Measurements from ENCODE around the gene ITIH3.

ITIH3 gene

GRCh38 chr3:52798376-52798977 lies 3.9 kb downstream of the ITIH3 start:
- Histone ChIP-seq H3K4me3 (ENCODE audit: low read length) (no peak overlapping the region), H3F3A (ENCODE audit: control insufficient read depth, insufficient read depth) (no peaks in the 10 kb centered on the region), H3K36me3 (ENCODE audit: control insufficient read depth, low read length) (no peaks in the 10 kb centered on the region), H3K27me3 (ENCODE audit: control insufficient read depth, low read length) (no peaks in the 10 kb centered on the region), H3K4me1 (ENCODE audit: control insufficient read depth, low read length) (no peaks in the 10 kb centered on the region), H3K27ac (ENCODE audit: low read depth, low read length) (no peak overlapping the region), H3K9me2 (replicated peaks; ENCODE audit: control insufficient read depth, low read length) (no peaks in the 10 kb centered on the region), H3K79me2 (ENCODE audit: control insufficient read depth, low read length) (no peaks in the 10 kb centered on the region), H3K9me3 (ENCODE audit: control insufficient read depth, insufficient read depth, low read length) (no peaks in the 10 kb centered on the region), H4K20me1 (ENCODE audit: control insufficient read depth, insufficient read depth, low read depth, low read length) (no peaks in the 10 kb centered on the region), H3K4me2 (ENCODE audit: low read length) (no peak overlapping the region)
- no peak for TF ChIP-seq CTCF (IDR thresholded peaks at IDR 0.05; ENCODE audit: low read depth, low read length, poor library complexity, severe bottlenecking)
- no peak for TF ChIP-seq EZH2phosphoT487 (IDR thresholded peaks at IDR 0.05; ENCODE audit: borderline replicate concordance, low read length)

GRCh38 chr3:52798978-52799476 lies 4.4 kb downstream of the ITIH3 start:
- Histone ChIP-seq H3K27ac (ENCODE audit: low read depth, low read length) (no peak overlapping the region), H3K4me2 (ENCODE audit: low read length) (no peak overlapping the region), H4K20me1 (ENCODE audit: control insufficient read depth, insufficient read depth, low read depth, low read length) (no peaks in the 10 kb centered on the region), H3K79me2 (ENCODE audit: control insufficient read depth, low read length) (no peaks in the 10 kb centered on the region), H3F3A (ENCODE audit: control insufficient read depth, insufficient read depth) (no peaks in the 10 kb centered on the region), H3K4me1 (ENCODE audit: control insufficient read depth, low read length) (no peaks in the 10 kb centered on the region), H3K9me2 (replicated peaks; ENCODE audit: control insufficient read depth, low read length) (no peaks in the 10 kb centered on the region), H3K4me3 (ENCODE audit: low read length) (no peak overlapping the region), H3K27me3 (ENCODE audit: control insufficient read depth, low read length) (no peaks in the 10 kb centered on the region), H3K36me3 (ENCODE audit: control insufficient read depth, low read length) (no peaks in the 10 kb centered on the region), H3K9me3 (ENCODE audit: control insufficient read depth, insufficient read depth, low read length) (no peaks in the 10 kb centered on the region)
- peak; percentile 87 for TF ChIP-seq CTCF (IDR thresholded peaks at IDR 0.05; ENCODE audit: low read depth, low read length, poor library complexity, severe bottlenecking)
- TF ChIP-seq EZH2phosphoT487 (IDR thresholded peaks at IDR 0.05; ENCODE audit: borderline replicate concordance, low read length): no peak

- Histone ChIP-seq H3K4me2 (ENCODE audit: low read length) (no peak overlapping the region), H3K36me3 (ENCODE audit: control insufficient read depth, low read length) (no peaks in the 10 kb centered on the region), H3K9me3 (ENCODE audit: control insufficient read depth, insufficient read depth, low read length) (no peaks in the 10 kb centered on the region), H3K4me3 (ENCODE audit: low read length) (no peak overlapping the region), H3K9me2 (replicated peaks; ENCODE audit: control insufficient read depth, low read length) (no peaks in the 10 kb centered on the region), H3F3A (ENCODE audit: control insufficient read depth, insufficient read depth) (no peaks in the 10 kb centered on the region), H4K20me1 (ENCODE audit: control insufficient read depth, insufficient read depth, low read depth, low read length) (no peaks in the 10 kb centered on the region), H3K27ac (ENCODE audit: low read depth, low read length) (no peak overlapping the region), H3K4me1 (ENCODE audit: control insufficient read depth, low read length) (no peaks in the 10 kb centered on the region), H3K79me2 (ENCODE audit: control insufficient read depth, low read length) (no peaks in the 10 kb centered on the region), H3K27me3 (ENCODE audit: control insufficient read depth, low read length) (no peaks in the 10 kb centered on the region)
- TF ChIP-seq EZH2phosphoT487 (IDR thresholded peaks at IDR 0.05; ENCODE audit: borderline replicate concordance, low read length) (no peak), CTCF (IDR thresholded peaks at IDR 0.05; ENCODE audit: low read depth, low read length, poor library complexity, severe bottlenecking) (no peak)
Observed at GRCh38 chr3:52800079-52800478, 5.5 kb downstream of the ITIH3 start.

All from DOHH2 (cell line).